ENCODE measurements around the gene POTEB3. TPM values are rescaled to one million over a fixed set of nuclear protein-coding genes. Genes with fewer than 3 reads are reported as not detected.

POTEB3 gene
- total RNA-seq, result not detected in 2 replicates

DNA sequence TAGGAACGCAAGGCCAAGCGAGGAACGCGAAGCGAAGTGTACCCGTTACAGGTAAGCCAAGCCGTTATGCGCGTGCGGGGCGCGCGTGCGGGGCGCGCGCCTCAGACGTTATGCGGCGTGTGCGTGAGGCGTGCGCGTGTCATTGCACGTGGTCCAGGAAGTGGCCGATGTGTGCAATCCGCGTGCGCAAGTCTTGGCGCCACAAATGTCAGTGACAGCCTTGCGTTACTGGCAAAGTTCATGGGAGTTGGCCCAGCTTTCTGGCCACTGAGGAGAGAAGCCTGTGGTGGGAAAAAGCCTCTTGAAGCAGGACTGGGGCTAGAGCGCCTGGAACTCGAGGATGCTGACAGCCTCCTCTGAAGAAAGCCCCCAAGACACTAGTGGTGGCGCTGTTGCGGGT, at the start of gene POTEB3:
TSS of gene POTEB3 (minus strand) at position 101 of the 400 bp plus-strand sequence. CDS start 488 bp downstream, outside the sequence.

All from bronchial smooth muscle cell (primary cell).